Superior temporal gyrus (tissue), 1 donor: ENCODE data around the gene NRIP1.
A peak's percentile ranks its signal among the peaks of the same experiment; 100 is the strongest.

Source experiments
- DNase-seq: peaks from one replicate; pipeline ENCODE4 v3.0.0-alpha.2; 2016; ENCODE audit errors: extremely low spot score

Gene NRIP1

GRCh38 chr21:15066123-15066575, 1.3 kb upstream of the NRIP1 start:
- peak; percentile 72 for DNase-seq

- peak; percentile 86 for DNase-seq
Observed at GRCh38 chr21:15065392-15066122, 757 bp upstream of the NRIP1 start.

DNA sequence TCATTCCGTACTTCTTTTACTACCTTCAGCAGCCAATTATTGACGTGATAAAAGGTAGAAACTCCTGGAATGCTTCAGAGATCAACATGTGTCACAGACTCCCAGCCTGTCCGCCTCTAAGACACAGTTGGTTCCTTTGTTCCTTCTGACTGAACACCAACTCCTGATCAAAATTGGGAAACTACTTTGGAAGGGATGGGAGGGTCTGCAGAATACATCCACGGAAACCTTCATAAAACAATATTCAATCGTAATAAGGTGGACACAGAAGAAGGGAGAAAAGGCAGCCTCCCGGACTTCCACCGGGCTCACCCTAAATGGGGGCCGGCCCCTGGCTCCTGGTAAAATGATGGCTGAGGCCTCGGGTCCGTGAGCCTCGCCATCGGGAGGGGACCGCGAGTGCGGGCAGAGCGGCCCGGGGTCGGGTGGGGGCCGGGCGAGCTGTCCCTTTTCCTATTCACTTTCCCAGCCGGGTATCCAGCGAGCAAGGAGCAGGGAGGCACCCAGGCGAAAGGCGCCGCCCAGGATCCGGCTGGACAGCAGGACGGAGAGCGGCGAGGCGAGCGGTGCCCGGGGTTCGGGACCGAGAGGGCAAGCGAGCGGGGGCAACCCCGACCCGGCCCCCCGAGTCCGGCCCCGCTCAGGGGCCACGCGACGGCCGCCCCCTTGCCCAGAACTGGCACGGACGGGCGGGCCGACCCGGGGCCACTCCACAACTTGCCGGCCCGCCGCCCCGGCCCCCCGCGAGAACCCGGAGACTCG, 805 bp downstream of the NRIP1 start:
- DNase-seq: peak; percentile 58

- DNase-seq: no peak
Observed at GRCh38 chr21:15063081-15063813, 1.6 kb downstream of the NRIP1 start.

DNA sequence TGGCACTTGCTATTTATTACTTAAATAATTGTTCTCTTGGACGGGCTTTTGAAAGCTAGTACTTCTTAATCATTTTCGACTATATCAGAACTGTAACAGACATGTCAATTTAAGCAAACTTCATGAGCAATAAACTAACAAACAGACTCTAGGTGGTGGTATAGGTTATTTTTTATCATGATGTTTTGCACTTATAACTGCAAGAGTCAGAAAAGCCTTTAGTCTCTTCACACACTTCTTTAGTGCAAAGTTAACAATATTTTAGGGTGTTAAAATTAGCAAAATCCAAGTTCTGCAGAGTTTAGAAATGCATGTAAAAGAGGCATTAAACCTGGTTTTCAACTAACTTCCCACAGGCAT, 2.2 kb downstream of the NRIP1 start:
- peak; percentile 57 for DNase-seq

DNA sequence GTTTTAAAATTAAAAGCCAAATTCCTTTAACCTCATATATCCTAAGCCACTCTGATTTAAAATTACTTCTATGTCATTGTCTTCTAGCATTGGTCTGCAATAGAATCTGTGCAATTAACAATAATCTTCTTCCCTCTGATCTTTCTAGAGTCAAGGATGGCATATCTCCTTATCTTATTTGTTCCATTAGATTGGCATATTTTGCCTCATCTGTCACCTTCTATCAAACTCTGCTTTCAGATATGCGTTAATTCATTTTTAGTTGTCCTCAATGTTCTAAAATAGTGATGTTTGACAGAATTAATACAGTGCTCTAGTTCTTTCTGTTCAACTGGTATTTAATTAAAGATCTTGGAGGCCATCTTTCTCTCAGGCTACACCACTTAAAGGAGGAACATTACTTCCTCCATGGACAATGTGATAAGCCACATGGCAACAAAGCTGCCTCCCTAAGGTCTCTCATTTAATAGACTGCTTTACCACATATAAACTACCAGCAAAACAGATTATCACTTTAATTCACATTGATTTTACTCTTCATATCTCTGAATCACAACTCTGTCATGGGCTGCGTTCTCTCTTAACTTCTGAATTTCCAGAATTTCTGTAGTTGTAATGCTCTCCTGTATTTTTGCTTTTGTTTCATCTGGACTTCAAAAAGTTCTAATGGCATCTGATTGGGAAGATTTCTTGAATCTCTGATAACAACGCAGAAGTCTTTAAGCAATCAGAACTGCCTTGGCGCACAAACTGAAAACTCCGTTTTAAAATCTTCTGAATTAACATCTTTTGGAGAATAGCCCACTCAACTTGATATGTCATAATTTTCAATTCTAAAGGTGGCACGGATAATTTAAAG, 2.8 kb downstream of the NRIP1 start:
- DNase-seq: no peak

GRCh38 chr21:15061279-15061678, 3.5 kb downstream of the NRIP1 start:
- DNase-seq: no peak

- no peak for DNase-seq
Observed at GRCh38 chr21:15060543-15061175, 4.1 kb downstream of the NRIP1 start.

GRCh38 chr21:15059397-15059796, 5.4 kb downstream of the NRIP1 start:
- no peak for DNase-seq

DNA sequence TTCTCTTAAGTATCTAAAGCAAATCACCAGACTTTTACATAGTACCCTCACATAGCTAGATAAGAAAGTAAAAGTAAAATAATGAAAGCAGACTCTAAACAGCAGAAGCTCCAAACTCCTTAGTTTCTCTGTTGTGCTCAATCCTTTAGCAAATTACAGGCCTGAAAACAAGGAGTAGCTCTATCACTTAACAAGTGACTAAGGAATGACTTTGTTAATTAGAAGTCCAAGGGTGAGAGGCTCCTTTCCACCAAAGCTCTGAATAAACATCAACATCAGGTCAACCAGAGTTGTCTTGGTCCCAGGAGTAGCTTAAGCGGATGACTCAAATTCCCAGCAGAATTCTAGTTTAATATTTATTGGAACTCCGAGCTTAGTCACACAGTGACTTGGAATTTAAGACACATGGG, 5.9 kb downstream of the NRIP1 start:
- DNase-seq: no peak

DNA sequence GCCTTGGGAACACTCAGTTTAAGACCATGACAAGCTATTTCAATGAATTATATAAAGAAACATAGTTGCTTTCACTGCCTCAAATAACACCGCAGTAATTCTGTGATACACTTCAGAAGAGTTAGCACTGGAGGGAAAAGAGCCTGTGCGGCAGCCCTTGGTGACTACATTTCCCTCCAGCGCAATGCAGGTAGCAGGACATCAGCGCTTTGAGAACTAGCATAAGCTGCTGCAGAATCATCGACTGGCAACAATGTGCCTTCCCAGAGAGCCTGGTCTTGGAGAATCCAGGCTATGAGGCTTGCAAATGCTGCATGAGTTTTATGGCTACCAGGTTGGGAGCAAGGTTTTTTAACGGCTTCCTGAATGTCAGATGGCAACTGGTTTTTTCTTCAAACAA, 7.5 kb downstream of the NRIP1 start:
- DNase-seq: no peak

GRCh38 chr21:15054606-15055239, 10.1 kb downstream of the NRIP1 start:
- no peak for DNase-seq

- no peak for DNase-seq
Observed at GRCh38 chr21:15054089-15054488, 10.7 kb downstream of the NRIP1 start.

- DNase-seq: no peak
Observed at GRCh38 chr21:15053500-15053899, 11.3 kb downstream of the NRIP1 start.

- DNase-seq: no peak
Observed at GRCh38 chr21:15052459-15052763, 12.4 kb downstream of the NRIP1 start.

- DNase-seq: no peak
Observed at GRCh38 chr21:15051644-15052458, 12.9 kb downstream of the NRIP1 start.

GRCh38 chr21:15050568-15051377, 14.0 kb downstream of the NRIP1 start:
- no peak for DNase-seq

DNA sequence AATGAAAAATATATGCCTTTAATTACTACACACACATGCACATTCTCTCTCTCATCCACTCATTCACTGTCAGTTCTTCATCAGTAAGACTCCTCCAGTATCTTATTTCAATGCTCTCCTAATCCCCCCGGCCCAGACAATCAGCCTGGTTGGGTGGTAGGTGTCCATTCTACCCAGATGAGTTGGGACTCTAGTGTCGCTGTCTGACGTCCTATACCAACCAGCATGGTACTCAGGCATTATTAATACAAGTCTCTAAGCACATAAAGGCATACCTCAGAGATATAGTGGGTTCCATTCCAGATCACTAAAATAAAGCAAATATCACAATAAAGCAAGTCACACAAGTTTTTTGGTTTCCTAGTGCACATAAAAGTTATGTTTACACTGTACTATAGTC, 19.8 kb downstream of the NRIP1 start:
- no peak for DNase-seq

GRCh38 chr21:15042531-15042930, 22.3 kb downstream of the NRIP1 start:
- no peak for DNase-seq
